ENCODE results near the gene SDK1. TPM values are rescaled to one million over a fixed set of nuclear protein-coding genes. Genes with fewer than 3 reads are reported as not detected.

Gene SDK1
- total RNA-seq, 2 donors from 2014 or later, result 1.3 to 2.6 TPM

- H3K4me3 ChIP-seq, result no peak overlapping the region
- TF ChIP-seq CTCF (IDR thresholded peaks at IDR 0.05), result no peak
- no peaks in the 10 kb centered on the region for H3K36me3 ChIP-seq
- no peak overlapping the region for H3K27ac ChIP-seq
- H3K4me1 ChIP-seq, result no peaks in the 10 kb centered on the region
- no peaks in the 10 kb centered on the region for H3K27me3 ChIP-seq
- no peaks in the 10 kb centered on the region for H3K9me3 ChIP-seq
- no peak for DNase-seq
- no peak overlapping the region for H3K9ac ChIP-seq (ENCODE audit: low read depth in 2 of 2, low read length in 2 of 2)
- intact Hi-C loops (cut with DNase I), result no loop called here
Observed at GRCh38 chr7:4244041-4244440, 943.0 kb downstream of the SDK1 start.

- H3K27me3 ChIP-seq, result no peaks in the 10 kb centered on the region
- H3K36me3 ChIP-seq, result no peaks in the 10 kb centered on the region
- H3K27ac ChIP-seq, result no peak overlapping the region
- H3K9ac ChIP-seq (ENCODE audit: low read depth in 2 of 2, low read length in 2 of 2), result no peak overlapping the region
- no peaks in the 10 kb centered on the region for H3K9me3 ChIP-seq
- no peak for TF ChIP-seq CTCF (IDR thresholded peaks at IDR 0.05)
- no peak overlapping the region for H3K4me3 ChIP-seq
- H3K4me1 ChIP-seq, result no peaks in the 10 kb centered on the region
- DNase-seq, result no peak
- intact Hi-C loops (cut with DNase I), result no loop called here
Observed at GRCh38 chr7:4244635-4245034, 943.6 kb downstream of the SDK1 start.

GRCh38 chr7:4245135-4245865 lies 944.2 kb downstream of the SDK1 start:
- Histone ChIP-seq H3K9me3 (no peaks in the 10 kb centered on the region), H3K4me1 (no peaks in the 10 kb centered on the region), H3K36me3 (no peaks in the 10 kb centered on the region), H3K4me3 (no peak overlapping the region), H3K9ac (ENCODE audit: low read depth in 2 of 2, low read length in 2 of 2) (no peak overlapping the region), H3K27me3 (no peaks in the 10 kb centered on the region), H3K27ac (no peak overlapping the region)
- intact Hi-C loops (cut with DNase I), result no loop called here
- DNase-seq, result no peak
- no peak for TF ChIP-seq CTCF (IDR thresholded peaks at IDR 0.05)

GRCh38 chr7:4245866-4246470 lies 944.9 kb downstream of the SDK1 start:
- Histone ChIP-seq H3K9me3 (no peaks in the 10 kb centered on the region), H3K27ac (no peak overlapping the region), H3K36me3 (no peaks in the 10 kb centered on the region), H3K9ac (ENCODE audit: low read depth in 2 of 2, low read length in 2 of 2) (no peak overlapping the region), H3K4me3 (no peak overlapping the region), H3K4me1 (no peaks in the 10 kb centered on the region), H3K27me3 (no peaks in the 10 kb centered on the region)
- TF ChIP-seq CTCF (IDR thresholded peaks at IDR 0.05), result no peak
- no peak for DNase-seq
- intact Hi-C loops (cut with DNase I), result no loop called here

GRCh38 chr7:4246536-4246935 lies 945.5 kb downstream of the SDK1 start:
- no peak for DNase-seq
- no peak for TF ChIP-seq CTCF (IDR thresholded peaks at IDR 0.05)

More at GRCh38 chr7:4246536-4246935, 945.5 kb downstream of the SDK1 start:
- Histone ChIP-seq H3K9ac (ENCODE audit: low read depth in 2 of 2, low read length in 2 of 2) (no peak overlapping the region), H3K4me3 (no peak overlapping the region), H3K9me3 (no peaks in the 10 kb centered on the region), H3K36me3 (no peaks in the 10 kb centered on the region), H3K27me3 (no peaks in the 10 kb centered on the region), H3K27ac (no peak overlapping the region), H3K4me1 (no peaks in the 10 kb centered on the region)
- intact Hi-C loops (cut with DNase I), result no loop called here

Data from colonic mucosa (tissue), 4 donors.